Left lung (tissue), 10 donors: ENCODE data around the gene CCR8. TPM values are rescaled to one million over a fixed set of nuclear protein-coding genes. Genes with fewer than 3 reads are reported as not detected.
"Not testable (repeated sequence)": the region's sequence is repeated elsewhere in the genome, so short reads cannot be mapped to it uniquely, and the experiment has no call there.

Experiments
- ATAC-seq: fragments of 200-7000 bp; cut with Tn5 transposase; one replicate; pipeline ENCODE4 v1.9.1; 2020; ENCODE audit warnings: moderate library complexity
- DNase-seq, 4 donors: peaks; one replicate each; pipeline ENCODE4 v3.0.0-alpha.2; 2013 to 2020
- H3K27ac ChIP-seq, 2 donors: fragments of 200-600 bp; sonication (generic) in 1 of 2; one replicate each; pipeline versions ENCODE4 v1.5.0 to v1.8.0; 2020 to 2021
- H3K27me3 ChIP-seq, 2 donors: fragments of 200-600 bp; sonication (generic) in 1 of 2; one replicate each; pipeline versions ENCODE4 v1.5.0 to v1.8.0; 2020 to 2021
- H3K36me3 ChIP-seq, 2 donors: fragments of 200-600 bp; sonication (generic) in 1 of 2; one replicate each; pipeline versions ENCODE4 v1.5.0 to v1.8.0; 2020 to 2021
- H3K4me1 ChIP-seq, 2 donors: fragments of 200-600 bp; one replicate each; pipeline ENCODE4 v1.8.0; 2021
- H3K4me3 ChIP-seq, 2 donors: fragments of 200-600 bp; sonication (generic) in 1 of 2; one replicate each; pipeline versions ENCODE4 v1.5.0 to v1.8.0; 2020 to 2021; ENCODE audit warnings: mild to moderate bottlenecking in 1 of 2
- H3K9me3 ChIP-seq, 2 donors: fragments of 200-600 bp; sonication (generic) in 1 of 2; one replicate each; pipeline versions ENCODE4 v1.5.0 to v1.8.0; 2020 to 2021
- intact Hi-C, 2 donors: fragments of 100-400 bp; cut with DNase I; formaldehyde crosslinking; loops; one replicate each; pipeline versions ENCODE4 v1.11.2 to v1.14.2; 2022
- polyA plus RNA-seq, 6 donors: library from polyadenylated mRNA; unstranded; fragments of 120-200 nt; gene quantifications; one replicate each; pipeline ENCODE4 v1.2.1, GENCODE V29; 2013; ENCODE audit not compliant: insufficient read length in 6 of 6
- total RNA-seq, 2 donors: library from RNA; stranded (reverse); fragmentation: NEBNext Ultra II Directional; extraction: Animal tissue kit (Norgen Biotek cat#: 25700); gene quantifications; one replicate each; pipeline ENCODE4 v1.2.1, GENCODE V29; 2021
- TF ChIP-seq, protein P1 (sequence below), 2 donors: fragments of 200-600 bp; sonication (generic) in 1 of 2; IDR thresholded peaks; one replicate each; pipeline versions ENCODE4 v1.5.0 to v1.8.0; 2021; ENCODE audit warnings: antibody characterized with exemption in 2 of 2
- donor health status: DM: no; HTN: yes; CAD: no.
- donor health status: DM: no; HTN: no; CAD: no.

The CCR8 gene
- total and polyA plus RNA-seq, 8 donors: 0.29 TPM; not detected in 7

DNA sequence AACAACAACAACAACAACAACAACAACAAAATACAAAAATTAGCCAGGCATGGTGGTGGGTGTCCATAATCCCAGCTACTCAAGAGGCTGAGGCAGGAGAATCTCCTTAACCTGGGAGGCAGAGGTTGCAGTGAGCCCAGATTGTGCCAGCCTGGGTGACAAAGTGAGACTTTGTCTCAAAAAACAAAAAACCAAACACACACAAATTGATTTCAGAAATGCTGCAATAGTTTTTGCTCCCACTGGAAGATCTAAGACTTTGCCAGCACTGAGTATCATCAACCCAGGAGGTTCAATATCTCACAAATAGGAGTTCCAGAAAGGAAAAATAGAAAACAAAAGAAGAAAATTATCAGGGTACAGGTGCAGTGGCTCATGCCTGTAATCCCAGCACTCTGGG lies 16.2 kb upstream of the CCR8 start:
- DNase-seq (no peak), ATAC-seq (no peak)
- TF ChIP-seq, protein P1, sequence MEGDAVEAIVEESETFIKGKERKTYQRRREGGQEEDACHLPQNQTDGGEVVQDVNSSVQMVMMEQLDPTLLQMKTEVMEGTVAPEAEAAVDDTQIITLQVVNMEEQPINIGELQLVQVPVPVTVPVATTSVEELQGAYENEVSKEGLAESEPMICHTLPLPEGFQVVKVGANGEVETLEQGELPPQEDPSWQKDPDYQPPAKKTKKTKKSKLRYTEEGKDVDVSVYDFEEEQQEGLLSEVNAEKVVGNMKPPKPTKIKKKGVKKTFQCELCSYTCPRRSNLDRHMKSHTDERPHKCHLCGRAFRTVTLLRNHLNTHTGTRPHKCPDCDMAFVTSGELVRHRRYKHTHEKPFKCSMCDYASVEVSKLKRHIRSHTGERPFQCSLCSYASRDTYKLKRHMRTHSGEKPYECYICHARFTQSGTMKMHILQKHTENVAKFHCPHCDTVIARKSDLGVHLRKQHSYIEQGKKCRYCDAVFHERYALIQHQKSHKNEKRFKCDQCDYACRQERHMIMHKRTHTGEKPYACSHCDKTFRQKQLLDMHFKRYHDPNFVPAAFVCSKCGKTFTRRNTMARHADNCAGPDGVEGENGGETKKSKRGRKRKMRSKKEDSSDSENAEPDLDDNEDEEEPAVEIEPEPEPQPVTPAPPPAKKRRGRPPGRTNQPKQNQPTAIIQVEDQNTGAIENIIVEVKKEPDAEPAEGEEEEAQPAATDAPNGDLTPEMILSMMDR (IDR thresholded peaks at IDR 0.05): no peak
- H3K36me3 ChIP-seq: no peaks in the 10 kb centered on the region
- no peaks in the 10 kb centered on the region for H3K4me1 ChIP-seq
- H3K9me3 ChIP-seq: peaks cover 0 to 9% of the 10 kb centered on the region in 2 donors
- intact Hi-C loops: no loop called here
- H3K4me3 ChIP-seq: no peak overlapping the region
- no peaks in the 10 kb centered on the region for H3K27me3 ChIP-seq
- no peak overlapping the region for H3K27ac ChIP-seq

GRCh38 chr3:39315420-39315819 lies 14.1 kb upstream of the CCR8 start:
- ATAC-seq: no peak

DNA sequence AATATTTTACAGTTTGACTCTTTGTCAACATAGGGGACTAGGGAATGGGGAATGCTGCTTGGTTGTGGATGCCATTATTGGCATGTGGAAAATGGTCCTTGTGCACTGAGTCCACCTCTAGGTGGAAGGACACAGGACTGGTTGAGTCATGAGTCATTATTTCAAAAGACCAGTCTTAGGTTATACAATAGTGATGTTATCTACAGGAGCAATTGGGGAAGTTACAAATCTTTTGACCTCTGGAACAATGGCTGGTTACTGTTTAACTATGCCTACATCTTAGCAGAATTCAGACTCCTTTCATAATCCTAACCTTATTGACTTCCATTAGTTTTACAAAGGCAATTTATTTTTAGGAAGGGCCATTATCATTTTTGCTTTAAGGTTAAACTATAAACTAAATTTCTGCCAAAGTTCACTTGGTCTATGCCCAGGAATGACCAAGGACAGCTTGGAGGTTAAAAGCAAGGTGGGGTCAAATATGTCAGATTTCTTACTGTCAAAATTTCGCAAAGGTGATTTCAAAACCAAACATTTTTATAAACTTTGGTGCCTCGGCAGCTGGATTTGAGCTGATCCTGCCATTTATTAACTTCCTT lies 11.8 kb upstream of the CCR8 start:
- intact Hi-C loops: no loop called here
- Histone ChIP-seq H3K27me3 (no peaks in the 10 kb centered on the region), H3K4me3 (no peak overlapping the region), H3K4me1 (no peaks in the 10 kb centered on the region), H3K27ac (no peak overlapping the region), H3K9me3 (peaks cover 0 to 9% of the 10 kb centered on the region in 2 donors), H3K36me3 (no peaks in the 10 kb centered on the region)
- DNase-seq (no peak), ATAC-seq (no peak)
- TF ChIP-seq, protein P1 (IDR thresholded peaks at IDR 0.05): no peak

More at GRCh38 chr3:39315420-39315819, 14.1 kb upstream of the CCR8 start:
- Histone ChIP-seq H3K27me3 (no peaks in the 10 kb centered on the region), H3K4me1 (no peaks in the 10 kb centered on the region), H3K27ac (no peak overlapping the region), H3K9me3 (peaks cover 0 to 9% of the 10 kb centered on the region in 2 donors), H3K4me3 (no peak overlapping the region), H3K36me3 (no peaks in the 10 kb centered on the region)
- intact Hi-C loops: no loop called here
- TF ChIP-seq, protein P1 (IDR thresholded peaks at IDR 0.05): no peak
- no peak for DNase-seq

DNA sequence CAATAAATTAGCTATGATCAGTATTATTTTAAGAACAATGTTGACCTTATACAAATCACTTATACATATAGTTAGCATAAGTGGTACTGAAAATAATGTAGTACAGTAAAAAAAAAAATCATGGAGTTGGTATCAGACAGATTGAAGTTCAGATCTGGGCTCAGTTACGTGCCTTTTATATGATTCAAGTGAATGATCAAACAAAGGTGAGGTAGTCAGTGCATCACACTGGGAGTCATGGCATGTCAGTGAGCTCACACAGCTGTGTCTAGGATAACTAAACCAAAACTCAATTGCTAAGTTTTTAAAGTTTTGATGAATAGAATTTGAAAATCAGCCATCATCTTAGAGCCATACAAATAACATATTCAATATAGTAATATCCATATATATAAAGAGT lies 11.2 kb upstream of the CCR8 start:
- Histone ChIP-seq H3K36me3 (no peaks in the 10 kb centered on the region), H3K9me3 (peaks cover 0 to 9% of the 10 kb centered on the region in 2 donors), H3K27me3 (no peaks in the 10 kb centered on the region), H3K27ac (no peak overlapping the region), H3K4me1 (no peaks in the 10 kb centered on the region), H3K4me3 (no peak overlapping the region)
- intact Hi-C loops: no loop called here
- TF ChIP-seq, protein P1 (IDR thresholded peaks at IDR 0.05): no peak
- DNase-seq (no peak), ATAC-seq (no peak)

DNA sequence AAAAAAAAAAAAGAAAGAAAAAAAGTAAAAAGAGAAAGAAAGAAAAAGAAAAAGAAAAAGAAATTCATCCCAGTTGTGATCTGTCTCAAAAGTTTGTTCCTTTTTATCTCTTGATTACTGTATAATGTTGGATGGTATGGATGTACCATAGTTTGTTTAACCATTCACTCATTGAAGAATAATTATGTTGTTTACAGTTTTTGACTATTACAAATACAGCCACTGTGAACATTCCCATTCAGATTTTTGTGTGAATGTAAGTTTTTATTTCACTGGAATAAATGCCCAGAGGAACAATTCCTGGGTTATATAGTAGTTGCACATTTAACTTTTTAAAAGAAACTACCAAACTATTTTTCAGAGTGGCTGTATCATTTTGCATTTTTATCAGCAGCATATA lies 10.3 kb upstream of the CCR8 start:
- ATAC-seq: no peak
- DNase-seq: no peak
- Histone ChIP-seq H3K36me3 (no peaks in the 10 kb centered on the region), H3K27me3 (no peaks in the 10 kb centered on the region), H3K9me3 (peaks cover 0 to 9% of the 10 kb centered on the region in 2 donors), H3K27ac (no peak overlapping the region), H3K4me1 (no peaks in the 10 kb centered on the region), H3K4me3 (no peak overlapping the region)
- intact Hi-C loops: no loop called here
- TF ChIP-seq, protein P1 (IDR thresholded peaks at IDR 0.05): no peak

- H3K27ac ChIP-seq, H3K9me3 ChIP-seq, DNase-seq, ATAC-seq, H3K36me3 ChIP-seq, H3K4me1 ChIP-seq, H3K27me3 ChIP-seq, H3K4me3 ChIP-seq, intact Hi-C loops: not testable (repeated sequence)
These were observed 7.9 kb upstream of the CCR8 start for GRCh38 chr3:39321574-39321983.

DNA sequence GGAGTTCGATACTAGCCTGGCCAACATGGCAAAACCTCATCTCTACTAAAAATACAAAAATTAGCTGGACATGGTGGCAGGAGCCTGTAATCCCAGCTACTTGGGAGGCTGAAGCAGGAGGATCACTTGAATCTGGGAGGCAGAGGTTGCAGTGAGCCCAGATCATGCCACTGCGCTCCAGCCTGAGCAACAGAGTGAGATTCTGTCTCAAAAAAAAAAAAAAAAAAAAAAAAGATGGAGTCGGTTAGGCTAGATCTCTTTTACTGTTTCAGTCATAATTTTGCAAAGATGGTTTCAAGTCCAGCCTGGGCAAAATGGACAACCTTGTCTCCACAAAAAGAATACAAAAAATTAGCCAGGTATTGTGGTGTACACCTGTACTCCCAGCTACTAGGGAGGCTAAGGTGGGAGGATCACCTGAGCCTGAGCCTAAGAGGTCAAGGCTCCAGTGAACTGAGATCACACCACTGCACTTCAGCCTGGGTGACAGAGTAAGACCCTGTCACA lies 7.2 kb upstream of the CCR8 start:
- H3K4me3 ChIP-seq, H3K27me3 ChIP-seq, H3K36me3 ChIP-seq, intact Hi-C loops, H3K9me3 ChIP-seq, DNase-seq, ATAC-seq, H3K27ac ChIP-seq, H3K4me1 ChIP-seq: not testable (repeated sequence)
